ENCODE measurements around the gene PRKAR1B.

Gene PRKAR1B

DNA sequence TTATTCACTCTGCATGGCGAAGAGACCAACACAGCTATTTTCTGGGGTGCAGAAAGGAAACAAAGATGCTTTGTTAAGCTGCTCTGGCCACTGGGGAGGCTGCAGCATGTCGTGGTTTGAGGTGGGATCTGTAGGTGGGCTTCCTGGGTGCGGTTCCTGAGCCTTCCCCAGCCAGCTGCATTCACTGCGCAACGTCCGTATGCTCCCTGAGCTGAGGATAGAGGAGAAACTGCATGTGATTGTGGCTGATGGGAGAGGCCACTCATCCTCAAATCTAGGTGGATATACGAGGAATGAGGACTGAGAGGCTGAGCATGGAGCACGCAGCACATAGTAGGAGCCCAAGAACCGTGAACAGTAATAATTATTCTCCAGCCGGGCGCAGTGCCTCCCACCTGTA lies 10.4 kb downstream of the PRKAR1B start:
- no peak for DNase-seq

DNA sequence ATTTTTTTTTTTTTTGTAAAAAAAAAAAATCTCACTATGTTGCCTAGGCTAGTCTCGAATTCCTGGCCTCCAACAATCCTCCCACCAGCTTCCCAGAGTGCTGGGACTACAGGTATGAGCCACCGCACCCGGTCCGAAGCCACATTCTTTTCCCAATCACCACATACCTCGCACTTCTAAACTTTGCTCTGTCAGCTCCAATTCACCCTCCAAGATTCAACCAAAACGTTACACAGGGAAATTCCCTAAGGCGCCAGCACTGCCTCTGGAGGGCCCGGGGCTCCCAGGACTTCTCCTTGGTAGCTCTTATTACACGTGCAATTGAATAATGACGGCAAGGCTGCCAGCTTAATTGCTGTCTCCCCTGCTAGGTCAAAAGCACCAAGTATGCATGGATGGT lies 10.9 kb downstream of the PRKAR1B start:
- DNase-seq, result no peak

DNA sequence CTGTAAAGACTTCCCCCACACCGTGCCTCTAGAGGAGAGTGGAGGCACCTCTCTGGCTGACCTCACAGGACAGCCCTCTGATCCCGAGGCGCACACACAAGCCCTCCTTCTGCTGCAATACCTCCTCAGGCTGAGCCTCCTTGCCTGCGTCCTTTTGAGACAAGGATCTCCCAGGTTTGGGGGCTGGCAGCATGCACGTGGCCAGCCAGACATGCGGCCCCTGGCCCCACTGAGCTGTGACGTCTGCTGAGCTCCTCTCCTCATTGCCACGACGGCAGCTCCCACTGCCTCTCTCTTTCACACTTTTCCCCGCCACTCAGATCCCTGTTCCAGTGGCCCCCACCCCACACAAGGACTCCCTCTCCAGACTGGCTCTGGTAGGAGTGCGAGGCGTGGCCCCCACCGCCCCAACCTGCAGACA lies 12.8 kb downstream of the PRKAR1B start:
- no peak for DNase-seq

DNA sequence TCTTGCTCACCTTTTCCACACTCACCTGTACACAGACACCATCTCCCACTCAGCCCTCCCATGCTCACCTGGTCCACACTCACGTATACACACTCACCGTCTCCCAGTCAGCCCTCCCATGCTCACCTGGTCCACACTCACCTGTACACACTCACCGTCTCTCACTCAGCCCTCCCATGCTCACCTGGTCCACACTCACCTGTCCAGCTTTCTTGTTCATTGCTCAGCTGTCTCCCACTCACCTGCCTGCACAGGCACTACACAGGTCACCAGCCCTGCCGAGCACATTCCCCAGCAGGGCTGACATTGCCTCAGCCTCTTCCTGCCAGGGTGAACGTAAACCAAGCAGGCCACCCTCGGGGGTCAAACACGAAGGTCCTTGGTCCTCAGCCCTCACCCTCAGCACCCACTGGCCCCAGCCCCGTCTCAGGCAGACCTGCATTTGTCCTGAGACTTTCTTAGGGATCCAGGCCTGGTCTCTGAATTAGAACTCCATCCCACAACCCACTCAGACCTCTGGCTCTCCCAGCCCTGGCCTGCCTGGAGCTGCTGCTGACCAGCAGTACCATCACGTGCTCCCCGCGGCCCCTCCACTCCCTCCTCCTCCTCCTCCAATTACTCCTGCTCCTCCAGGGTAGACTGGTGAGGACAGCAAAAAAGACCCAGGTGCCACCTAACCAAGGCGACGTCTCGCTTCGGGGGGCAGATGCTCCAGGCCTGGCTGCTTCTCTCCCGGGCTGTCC lies 13.4 kb downstream of the PRKAR1B start:
- no peak for DNase-seq

DNA sequence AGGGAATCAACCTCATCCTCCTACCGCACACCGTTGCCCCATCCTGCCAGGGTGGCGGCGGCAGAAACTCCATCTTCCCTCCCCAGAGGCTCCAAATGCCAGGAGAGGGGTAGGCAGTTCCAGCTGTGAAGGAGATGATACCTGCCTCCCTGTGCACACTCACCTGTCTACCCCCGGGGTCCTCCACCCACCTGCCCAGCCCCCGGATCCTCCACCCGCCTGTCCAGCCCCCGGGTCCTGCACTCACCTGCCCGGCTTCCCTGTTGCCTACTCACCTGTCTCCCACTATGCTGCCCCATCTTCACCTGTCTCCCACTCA lies 14.0 kb downstream of the PRKAR1B start:
- DNase-seq, result no peak

DNA sequence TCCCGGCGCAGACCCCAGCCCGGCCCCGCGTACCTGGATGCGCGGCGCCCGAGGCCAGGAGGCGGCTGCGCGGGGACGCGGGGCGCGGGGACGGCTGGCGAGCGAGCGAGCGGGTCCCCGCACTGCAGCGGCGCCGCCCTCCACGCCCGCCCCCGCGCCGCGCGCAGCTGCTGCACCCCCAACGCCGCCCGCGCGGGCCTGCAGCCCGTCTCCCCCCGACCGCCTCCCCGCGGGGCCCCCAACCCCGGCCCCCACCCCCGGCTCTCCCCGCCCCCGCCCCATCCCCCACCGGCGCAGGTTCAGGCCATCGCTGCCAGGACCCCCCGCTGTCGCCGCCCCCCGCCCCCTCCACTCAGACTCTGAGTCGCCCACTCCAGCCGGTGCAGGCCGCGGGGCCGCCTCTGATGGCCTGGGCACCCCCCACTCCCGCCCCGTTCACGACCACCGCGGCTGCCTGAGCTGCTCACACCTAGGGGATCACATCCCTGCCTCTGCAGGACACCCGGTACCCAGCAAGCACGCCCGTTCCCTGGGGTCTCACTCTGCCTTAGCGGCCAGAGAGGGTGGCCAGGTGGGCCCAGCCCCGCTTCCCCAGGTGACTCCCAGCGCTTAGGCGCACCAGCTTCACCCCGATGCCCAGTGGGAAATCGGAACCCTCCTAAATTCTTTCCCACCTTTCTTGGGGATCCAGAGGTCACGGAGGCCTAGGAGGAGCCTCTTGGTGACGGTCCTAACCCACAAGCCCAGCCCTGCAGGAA lies 14.5 kb downstream of the PRKAR1B start:
- no peak for DNase-seq

DNA sequence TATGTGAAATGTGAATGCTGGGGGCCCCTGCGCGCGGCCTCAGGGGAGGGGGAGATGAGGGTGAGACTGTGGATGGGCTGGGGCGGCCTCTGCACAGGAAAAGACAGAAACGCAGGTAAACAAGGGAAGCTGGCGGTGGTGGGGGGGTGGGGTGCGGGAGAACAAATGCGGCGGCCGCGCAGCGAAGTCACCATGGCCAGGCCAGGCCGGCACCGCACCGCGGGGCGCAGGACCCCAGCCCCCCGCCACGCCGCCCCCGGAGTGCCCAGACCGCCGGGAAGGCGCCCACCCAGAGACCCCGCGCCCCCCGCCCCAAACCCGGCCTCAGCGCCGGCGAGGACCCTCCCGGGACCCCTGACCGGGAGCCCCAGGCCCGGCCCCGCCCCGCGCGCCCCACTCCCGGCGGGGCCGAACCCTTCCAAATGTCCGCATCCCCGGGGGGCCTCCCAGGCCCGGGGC lies 15.1 kb downstream of the PRKAR1B start:
- DNase-seq, result no peak

DNA sequence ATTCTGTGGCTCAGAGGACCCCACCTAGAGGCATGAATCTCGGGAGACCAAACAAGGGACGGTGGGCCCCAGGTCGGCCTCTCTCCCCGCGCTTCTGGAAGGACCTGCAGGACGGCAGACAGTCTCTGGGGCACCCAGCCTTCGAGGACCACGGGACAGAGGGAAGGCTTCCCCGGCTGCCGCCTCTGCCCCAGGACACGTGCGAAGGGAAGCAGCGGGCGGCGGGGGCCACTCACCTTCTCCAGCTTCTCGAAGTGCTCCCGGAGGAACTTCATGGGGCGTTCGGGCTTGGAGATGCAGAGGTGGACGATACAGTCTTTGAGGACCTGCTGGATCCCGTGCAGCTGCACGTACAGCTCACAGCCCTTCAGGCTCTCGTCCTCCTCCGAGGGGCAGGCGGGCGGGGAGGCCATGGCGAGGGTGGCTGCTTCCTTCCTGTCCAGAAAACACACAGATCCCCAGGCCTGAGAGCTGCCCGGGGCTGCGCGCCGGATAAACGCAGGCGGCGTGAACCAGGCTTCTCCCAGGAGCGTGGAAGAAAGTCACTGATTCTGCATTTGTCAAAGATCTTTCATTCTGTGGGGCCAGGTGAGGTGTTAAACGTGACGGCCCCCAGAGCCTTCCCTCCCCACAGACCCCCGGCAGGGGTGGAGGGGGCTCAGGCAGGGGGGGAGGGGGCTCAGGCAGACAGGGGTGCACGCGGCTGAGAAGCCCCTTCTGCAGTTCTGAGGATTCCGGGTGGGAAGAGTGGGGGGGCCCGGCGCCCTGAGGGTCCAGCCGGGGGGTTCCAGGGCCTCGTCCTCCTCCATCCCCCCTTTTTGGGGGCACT lies 15.8 kb downstream of the PRKAR1B start:
- no peak for DNase-seq

DNA sequence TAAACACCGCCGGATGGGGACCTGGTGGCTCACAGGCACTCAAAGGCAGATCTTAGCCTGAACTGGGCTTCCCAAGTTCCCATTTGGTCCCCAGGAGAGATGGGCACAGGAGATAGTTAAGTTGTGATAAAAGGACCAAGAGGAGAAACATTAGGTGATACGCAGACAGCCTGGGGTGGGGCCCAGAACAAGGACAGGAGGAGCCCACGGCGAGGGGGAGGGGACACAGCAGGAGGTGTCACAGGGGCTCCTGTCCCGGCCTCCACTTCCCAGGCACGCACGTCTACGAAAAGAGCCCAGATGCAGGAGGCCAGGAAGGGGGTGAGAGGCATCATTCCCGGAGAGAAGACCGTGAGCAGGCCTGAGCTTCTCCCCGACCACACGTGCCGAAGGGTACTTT lies 16.9 kb downstream of the PRKAR1B start:
- DNase-seq, result no peak

DNA sequence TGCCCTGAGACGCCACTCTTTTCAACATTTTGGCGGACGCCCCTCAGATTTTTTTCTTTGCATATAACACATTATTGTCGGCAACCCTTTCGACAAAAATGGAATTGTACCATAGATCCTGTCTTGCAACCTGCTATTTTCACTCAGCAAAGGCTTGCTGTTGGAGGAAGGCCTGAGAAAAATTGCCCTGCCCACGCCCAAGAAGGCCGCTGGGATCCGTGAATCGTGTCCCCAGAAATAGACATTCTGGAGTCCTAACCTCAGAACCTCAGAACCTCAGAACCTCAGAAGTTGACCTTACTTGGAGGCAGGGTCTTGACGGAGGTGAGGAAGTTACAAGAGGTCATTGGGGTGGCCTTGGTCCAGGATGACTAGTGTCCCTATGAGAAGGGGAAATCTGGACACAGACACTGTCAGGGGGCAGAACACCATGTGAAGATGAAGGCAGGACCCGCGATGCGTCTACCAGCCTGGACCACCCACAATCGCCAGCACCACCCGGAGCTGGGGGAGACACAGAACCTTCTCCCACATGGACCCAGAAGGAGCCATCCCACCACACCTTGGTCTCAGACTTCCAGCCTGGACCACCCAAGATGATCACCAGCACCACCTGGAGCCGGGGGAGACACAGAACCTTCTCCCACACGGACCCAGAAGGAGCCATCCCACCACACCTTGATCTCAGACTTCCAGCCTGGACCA lies 19.6 kb downstream of the PRKAR1B start:
- no peak for DNase-seq

DNA sequence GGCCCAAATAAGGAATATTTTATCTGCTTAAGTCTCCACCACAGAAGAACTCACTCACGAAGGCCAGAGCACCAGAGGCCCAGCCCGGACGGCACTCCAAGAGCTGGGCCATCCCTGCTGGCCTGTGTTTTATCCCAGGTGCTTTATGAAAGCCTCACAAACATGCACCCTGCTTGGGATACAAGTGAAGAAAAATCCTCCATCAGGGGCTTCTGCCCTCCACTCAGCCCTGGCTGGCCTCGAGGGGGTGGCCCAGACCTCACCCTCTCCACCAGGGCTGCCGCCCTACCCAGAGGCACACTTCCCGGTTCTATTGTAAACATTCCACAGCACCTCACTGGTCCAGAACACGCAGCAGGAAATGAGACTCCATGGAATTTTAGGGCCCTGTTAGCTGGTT lies 20.4 kb downstream of the PRKAR1B start:
- no peak for DNase-seq

DNA sequence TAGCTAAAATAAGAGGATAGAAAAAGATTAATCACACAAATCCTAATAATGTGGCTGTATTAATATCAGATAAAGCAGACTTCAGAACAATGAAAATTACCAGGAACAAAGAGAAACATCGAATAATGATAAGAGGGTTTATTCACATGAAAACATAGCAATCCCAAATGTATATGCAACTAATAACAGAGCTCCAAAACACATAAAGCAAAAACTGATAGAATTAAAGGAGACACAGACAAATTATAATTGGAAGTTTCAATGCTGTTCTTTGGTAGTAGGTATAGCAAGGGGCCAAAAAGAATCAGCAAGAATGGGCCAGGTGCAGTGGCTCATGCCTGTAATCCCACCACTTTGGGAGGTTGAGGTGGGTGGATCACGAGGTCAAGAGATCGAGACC lies 24.0 kb downstream of the PRKAR1B start:
- DNase-seq, result no peak

DNA sequence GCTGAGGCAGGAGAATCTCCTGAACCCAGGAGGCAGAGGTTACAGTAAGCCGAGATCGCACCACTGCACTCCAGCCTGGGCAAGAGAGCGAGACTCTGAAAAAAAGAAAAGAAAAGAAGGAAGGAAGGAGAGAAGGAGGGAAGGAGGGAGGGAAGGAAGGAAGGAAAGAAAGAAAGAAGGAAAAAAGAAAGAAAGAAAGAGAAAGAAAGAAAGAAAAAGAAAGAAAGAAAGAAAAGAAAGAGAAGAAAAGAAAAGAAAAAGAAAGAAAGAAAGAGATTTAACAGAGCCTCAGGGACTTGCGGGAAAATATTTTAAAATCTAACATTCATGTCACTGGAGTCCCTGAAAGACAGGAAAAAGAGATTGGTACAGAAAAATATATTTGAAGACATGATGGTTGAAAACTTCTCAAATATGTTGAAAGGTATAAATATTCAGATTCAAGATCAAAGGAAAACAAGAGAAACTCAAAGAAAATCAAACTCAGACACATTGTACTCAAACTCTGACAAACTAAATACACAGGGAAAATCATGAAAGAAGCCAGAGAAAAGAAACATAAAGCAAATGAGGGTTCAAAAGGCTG lies 25.9 kb downstream of the PRKAR1B start:
- no peak for DNase-seq

DNA sequence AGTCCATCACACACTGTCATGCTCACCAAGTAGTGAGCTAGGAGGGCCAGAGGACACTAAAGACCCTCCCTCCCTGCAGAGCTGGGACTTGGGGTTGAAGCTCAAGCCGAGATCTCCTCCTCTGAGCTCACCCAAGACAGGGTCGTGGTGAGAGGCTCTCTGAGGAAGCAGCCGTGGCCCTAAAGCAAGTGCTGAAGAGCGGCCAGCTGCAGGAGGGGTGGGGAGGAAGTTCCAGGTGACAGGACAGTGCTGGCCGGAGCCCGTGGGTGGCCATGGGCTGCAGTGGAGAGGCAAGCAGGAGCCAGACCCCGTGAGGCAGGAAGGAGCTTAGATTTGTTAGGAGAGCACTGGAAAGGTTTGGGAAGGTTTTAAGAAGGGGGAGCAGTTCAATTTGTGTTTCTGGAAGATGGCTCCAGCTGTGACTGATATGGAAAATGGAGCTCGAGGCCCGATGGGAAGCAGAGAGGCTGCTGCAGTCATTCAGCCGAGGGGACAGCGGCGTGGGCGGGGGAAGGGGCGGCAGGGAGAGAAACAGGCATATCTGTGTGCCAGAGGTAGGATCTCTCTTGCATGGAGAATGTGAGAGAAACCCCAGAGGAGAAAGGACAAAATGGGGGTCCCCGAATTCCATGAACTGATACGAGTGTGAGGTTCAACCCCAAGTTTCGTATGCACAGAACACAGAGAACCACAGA lies 27.5 kb downstream of the PRKAR1B start:
- DNase-seq, result no peak

DNA sequence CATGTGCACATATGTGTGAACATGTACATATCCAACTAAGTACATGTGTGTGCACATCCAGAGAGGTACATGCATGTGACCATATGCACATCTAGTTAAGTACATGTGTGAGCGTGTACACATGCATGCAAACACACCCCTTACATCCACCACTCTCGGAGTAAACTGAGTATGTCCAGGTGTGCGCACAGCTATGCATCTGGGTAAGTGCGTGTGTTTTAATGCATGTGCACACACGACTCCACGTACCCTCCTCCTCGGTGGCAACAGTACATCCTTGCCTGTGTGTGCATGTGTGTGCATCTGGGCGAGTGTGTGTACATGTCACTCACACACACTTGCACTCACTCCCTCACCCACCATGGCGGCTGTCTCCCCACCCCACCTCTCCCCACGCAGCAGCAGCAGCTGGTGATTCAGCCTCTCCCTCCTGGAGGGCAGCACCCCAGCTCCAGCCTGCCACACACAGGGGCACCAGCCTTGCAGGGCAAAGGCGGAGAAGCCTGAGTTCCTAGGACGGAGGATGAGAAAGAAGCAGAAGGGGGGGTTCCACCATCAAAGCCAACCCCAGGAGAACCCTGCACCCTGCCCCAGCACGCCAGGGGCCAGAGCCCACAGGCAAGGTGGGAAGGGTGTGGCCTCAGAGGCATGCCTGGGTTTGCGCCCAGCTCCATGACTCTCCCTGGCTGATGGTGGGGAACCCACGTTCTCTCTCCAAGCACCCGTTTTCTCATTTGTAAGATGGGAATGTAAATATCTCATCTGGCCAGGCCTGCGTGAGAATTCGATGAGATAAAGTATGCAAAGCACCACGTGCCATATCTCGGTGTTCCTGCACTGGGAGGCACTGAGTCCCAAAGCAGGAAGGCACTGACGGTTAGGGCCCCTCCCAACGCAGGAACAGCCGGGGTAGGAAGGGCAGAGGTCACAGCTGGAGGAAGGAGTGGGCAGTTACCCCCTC lies 28.3 kb downstream of the PRKAR1B start:
- DNase-seq, result no peak

DNA sequence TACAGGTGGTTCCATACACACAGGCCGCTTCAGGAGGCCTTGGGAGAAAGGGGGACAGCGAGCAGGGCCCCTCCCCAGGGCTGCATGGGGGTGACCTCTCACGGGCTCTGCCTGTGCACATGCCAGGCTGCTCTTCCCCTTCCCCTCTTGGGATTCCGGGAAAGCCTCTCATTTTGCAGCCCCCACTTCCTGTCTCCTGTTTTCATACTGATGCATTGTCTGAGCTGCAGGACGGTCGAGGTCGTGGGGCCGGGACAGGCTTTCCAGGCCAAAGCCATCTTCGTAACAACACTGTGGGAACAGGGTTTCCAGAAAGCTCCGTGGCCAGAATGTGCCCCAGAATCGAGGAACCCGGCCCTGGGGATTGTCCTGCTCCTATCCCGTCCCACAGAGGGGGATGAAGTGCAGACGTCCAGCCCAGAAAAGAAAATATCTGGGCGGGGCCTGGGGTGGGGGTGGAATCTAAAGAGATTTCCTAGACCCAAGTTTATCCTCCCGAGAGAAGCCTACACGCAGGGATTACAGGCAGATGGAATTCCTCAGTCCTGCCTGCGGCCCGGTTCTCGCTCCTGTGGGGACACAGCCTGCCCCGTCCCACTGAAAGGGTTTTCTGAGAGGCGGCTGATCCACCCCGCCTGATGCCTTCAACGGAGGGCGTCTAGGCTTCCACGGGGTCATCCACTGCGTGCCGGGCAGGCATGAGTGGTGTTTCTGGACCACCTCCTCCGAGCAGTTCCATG lies 30.1 kb downstream of the PRKAR1B start:
- no peak for DNase-seq

DNA sequence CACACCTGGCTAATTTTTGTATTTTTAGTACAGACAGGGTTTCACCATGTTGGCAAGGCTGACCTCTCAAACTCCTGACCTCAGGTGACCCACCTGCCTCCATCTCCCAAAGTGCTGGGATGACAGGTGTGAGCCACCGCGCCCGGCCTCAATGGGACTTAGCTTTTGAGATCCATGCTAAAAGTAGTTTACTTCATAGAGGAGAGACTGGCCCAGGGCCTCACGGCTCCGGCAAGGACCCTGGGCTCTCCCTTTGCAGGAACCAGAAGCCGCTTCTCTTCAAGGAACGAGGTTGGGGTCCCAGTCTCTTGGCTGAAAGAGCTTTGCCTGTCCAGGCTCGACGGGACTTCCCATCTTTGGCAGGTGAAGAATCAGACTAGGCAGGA lies 30.7 kb downstream of the PRKAR1B start:
- DNase-seq, result no peak

DNA sequence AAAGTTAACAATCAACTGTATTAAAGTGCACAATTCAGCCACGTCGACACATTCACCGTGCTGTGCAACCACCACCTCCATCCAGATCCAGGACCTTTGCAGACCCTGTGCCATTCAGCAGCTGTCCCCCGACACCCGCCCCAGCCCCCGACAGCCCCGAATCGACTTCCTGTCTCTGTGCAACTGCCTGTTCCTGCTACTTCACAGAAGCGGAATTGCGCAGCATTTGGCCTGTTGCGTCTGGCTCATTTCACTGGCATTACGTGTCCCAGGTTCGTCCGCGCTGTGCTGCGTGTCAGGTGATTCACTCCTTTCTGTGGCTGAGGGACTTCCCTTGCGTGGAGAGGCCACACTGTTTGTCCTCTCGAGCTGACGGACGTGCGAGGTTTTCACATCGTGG lies 33.8 kb downstream of the PRKAR1B start:
- DNase-seq, result no peak

DNA sequence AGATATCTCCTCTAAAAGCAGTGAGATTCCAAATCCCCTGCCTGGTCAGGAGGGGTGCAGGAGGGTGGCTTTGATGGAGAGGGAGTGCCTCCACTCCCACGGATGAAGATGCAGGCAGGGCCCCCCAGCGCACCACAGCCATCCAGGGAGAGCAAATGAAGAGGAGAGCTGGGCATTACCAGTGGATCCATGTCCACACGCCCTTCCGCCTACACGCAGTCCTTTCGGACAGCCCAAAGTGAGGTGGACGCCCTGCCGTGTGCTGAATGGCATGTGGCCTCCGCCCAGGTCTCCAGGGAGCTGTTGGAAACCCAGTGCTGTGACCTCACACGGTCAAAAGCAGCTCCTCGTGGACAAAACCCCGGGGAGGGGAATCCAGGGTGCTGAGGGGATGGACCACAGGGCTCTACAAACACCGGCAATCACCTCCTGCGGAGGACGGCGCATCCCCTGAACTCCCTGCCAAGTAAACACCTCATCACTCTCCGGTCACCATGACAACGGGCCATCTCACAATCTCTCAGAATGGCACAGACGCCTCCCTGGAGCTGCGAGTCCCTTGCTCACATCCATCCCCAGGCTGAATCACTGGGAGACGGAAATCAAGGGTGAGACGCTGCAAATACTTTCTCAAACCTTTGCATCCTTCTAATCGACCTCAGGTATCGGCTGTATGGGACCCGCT lies 35.6 kb downstream of the PRKAR1B start:
- no peak for DNase-seq
